HepG2 (cell line): Measurements from ENCODE around the gene ATP8A2. TPM values are rescaled to one million over a fixed set of nuclear protein-coding genes. Genes with fewer than 3 reads are reported as not detected.

ENCODE experiments used
- ATAC-seq: fragments of 200-7000 bp; cut with Tn5 transposase; 3 replicates; pipeline ENCODE4 v1.9.1; 2020; ENCODE audit warnings: mild to moderate bottlenecking, moderate library complexity
- BruUV-seq: library from RNA; stranded (reverse); fragments of 400-500 nt; replicated peaks from 2 replicates; lab custom pipeline; 2021; lab: Mats Ljungman, UMichigan
- CTCF ChIA-PET: fragments of 300-600 bp; formaldehyde crosslinking; extraction: SDS; loops from one replicate; lab custom pipeline; 2021; ENCODE audit warnings: low total read pairs, inconsistent platforms, low intra/inter-chr PET ratio; lab: Yijun Ruan, JAX
- POLR2A ChIA-PET: fragments of 350-600 bp; sonication (Branson Sonifier 250); formaldehyde crosslinking; loops from one replicate; lab custom pipeline; 2020; ENCODE audit warnings: antibody characterized with exemption, inconsistent platforms; lab: Yijun Ruan, JAX
- DNase-seq: peaks from one replicate; pipeline ENCODE4 v3.0.0-alpha.2; 2015; ENCODE audit warnings: low spot score
- FAIRE-seq: peaks from 3 replicates; lab custom pipeline; 2011; peaks lifted over from hg19 to GRCh38; lab: Jason Lieb, UNC
- H2AFZ ChIP-seq: one replicate; pipeline ENCODE4 v1.6.1; 2011; ENCODE audit warnings: low read length, inconsistent platforms
- H3K27ac ChIP-seq: fragments of 300-600 bp; 3 replicates; pipeline ENCODE4 v1.8.0; 2011; ENCODE audit warnings: mixed run types, mild to moderate bottlenecking, mixed read lengths, low read length, inconsistent platforms; ENCODE audit not compliant: insufficient read depth; ENCODE audit errors: extremely low read length
- H3K27me3 ChIP-seq, 2 experiments: fragments of 200-600 bp in 1 of 2; 2 replicates in 1 of 2; 3 replicates in 1 of 2; pipeline versions ENCODE4 v1.6.0 to v1.8.0; 2011; ENCODE audit warnings: low read length in 2 of 2, mild to moderate bottlenecking in 2 of 2, moderate library complexity in 2 of 2, inconsistent platforms in 1 of 2; ENCODE audit not compliant: insufficient read depth in 2 of 2, control insufficient read depth in 1 of 2
- H3K36me3 ChIP-seq, 2 experiments: fragments of 200-600 bp in 1 of 2; replicated peaks in 1 of 2; 2 replicates in 1 of 2; 3 replicates in 1 of 2; pipeline versions ENCODE4 v1.5.1 to v1.8.0; 2011; ENCODE audit warnings: low read length in 2 of 2, inconsistent platforms in 1 of 2; ENCODE audit not compliant: insufficient read depth in 2 of 2, control insufficient read depth in 1 of 2
- H3K4me1 ChIP-seq: 2 replicates; pipeline ENCODE4 v1.5.1; 2012; ENCODE audit warnings: low read length, inconsistent platforms; ENCODE audit not compliant: insufficient read depth
- H3K4me2 ChIP-seq: 2 replicates; pipeline ENCODE4 v1.6.0; 2011; ENCODE audit warnings: low read depth, low read length, inconsistent platforms
- H3K4me3 ChIP-seq, 3 experiments: fragments of 200-600 bp in 1 of 3; sonication (generic), shearing (Covaris generic) in 1 of 3; replicated peaks in 1 of 3; 2 replicates each; pipeline ENCODE4 v1.5.1; 2011 to 2016; ENCODE audit warnings: low read length in 3 of 3, inconsistent platforms in 2 of 3, low read depth in 2 of 3, mild to moderate bottlenecking in 2 of 3, control low read depth in 1 of 3, mixed read lengths in 1 of 3; ENCODE audit not compliant: insufficient read depth in 1 of 3
- H3K79me2 ChIP-seq: one replicate; pipeline ENCODE4 v1.6.1; 2011; ENCODE audit warnings: low read length, inconsistent platforms; ENCODE audit not compliant: insufficient read depth
- H3K9ac ChIP-seq: 2 replicates; pipeline ENCODE4 v1.6.0; 2011; ENCODE audit warnings: mild to moderate bottlenecking, low read depth, low read length, inconsistent platforms; ENCODE audit not compliant: insufficient read depth
- H3K9me3 ChIP-seq: 2 replicates; pipeline ENCODE4 v1.5.1; 2012; ENCODE audit warnings: mild to moderate bottlenecking, low read length
- H4K20me1 ChIP-seq: 2 replicates; pipeline ENCODE4 v1.6.0; 2011; ENCODE audit warnings: inconsistent platforms, mild to moderate bottlenecking, low read length, moderate library complexity; ENCODE audit not compliant: insufficient read depth
- CC2D1A ChIP-seq: sonication (generic); formaldehyde crosslinking; IDR thresholded peaks from 2 replicates; pipeline ENCODE4 v1.8.1; 2023; ENCODE audit warnings: mild to moderate bottlenecking, missing genetic modification reagents
- CHD4 ChIP-seq: fragments of 200-600 bp; sonication (generic); IDR thresholded peaks from 2 replicates; pipeline ENCODE4 v1.7.0; 2017; ENCODE audit warnings: mild to moderate bottlenecking, low read length, borderline replicate concordance
- MAFF ChIP-seq: IDR thresholded peaks from 2 replicates; pipeline ENCODE4 v1.6.1; 2011; ENCODE audit warnings: low read depth, low read length, improper control_type of control experiment
- NFKB2 ChIP-seq: sonication (generic); formaldehyde crosslinking; IDR thresholded peaks from 2 replicates; pipeline ENCODE4 v1.4.0; 2020; ENCODE audit warnings: missing genetic modification reagents, borderline replicate concordance
- PAF1 ChIP-seq: IDR thresholded peaks from 2 replicates; pipeline ENCODE4 v1.6.1; 2016; ENCODE audit warnings: missing genetic modification reagents, missing compliant biosample characterization
- SPEN ChIP-seq: sonication (generic); formaldehyde crosslinking; IDR thresholded peaks from 2 replicates; pipeline ENCODE4 v1.5.1; 2020; ENCODE audit warnings: low read depth, mild to moderate bottlenecking, missing genetic modification reagents
- ZC3H13 ChIP-seq: sonication (generic); formaldehyde crosslinking; IDR thresholded peaks from 2 replicates; pipeline ENCODE4 v1.8.1; 2023; ENCODE audit warnings: mild to moderate bottlenecking, missing genetic modification reagents, moderate library complexity
- ZNF501 ChIP-seq: sonication (generic); formaldehyde crosslinking; IDR thresholded peaks from 2 replicates; pipeline ENCODE4 v1.5.1; 2020; ENCODE audit warnings: mild to moderate bottlenecking, moderate library complexity, missing genetic modification reagents
- ZNF780A ChIP-seq: sonication (generic); formaldehyde crosslinking; IDR thresholded peaks from 2 replicates; pipeline ENCODE4 v1.8.0; 2022; ENCODE audit warnings: mild to moderate bottlenecking, missing genetic modification reagents, moderate library complexity
- WGBS: methylation state at CpG from one replicate; pipeline ENCODE4 v1.1.6; 2017; ENCODE audit warnings: low lambda C conversion rate; 5-methylcytosine and 5-hydroxymethylcytosine counted together
- in situ Hi-C: cut with HindIII; loops from 2 replicates; pipeline ENCODE4 v1.10.0; 2017; ENCODE audit warnings: low pct_unique_long_range_greater_than_20kb; ENCODE audit not compliant: extremely low pct_ligation_motif_present
- intact Hi-C: fragments of 100-400 bp; cut with micrococcal nuclease; formaldehyde crosslinking; loops from one replicate; pipeline ENCODE4 v1.10.0; 2022; ENCODE audit not compliant: unreplicated experiment
- polyA plus RNA-seq, 8 experiments: library from polyadenylated mRNA; depleted of rRNA in 3 of 8; stranded (reverse) in 7 of 8; unstranded in 1 of 8; fragments of >200 nt; fragmentation: Illumina TruSeq in 4 of 8; extraction: Trizol in 4 of 8; gene quantifications; 2 replicates each; pipeline versions ENCODE4 v1.2.1 to v1.2.3, GENCODE V29; 2011 to 2016; ENCODE audit warnings: low read depth in 4 of 8, missing spikeins in 1 of 8, mixed read lengths in 1 of 8; ENCODE audit not compliant: insufficient read depth in 1 of 8
- total RNA-seq, 5 experiments: library from RNA; depleted of rRNA; stranded (reverse); fragments of >200 nt; fragmentation: Illumina TruSeq; extraction: Trizol; gene quantifications; 2 replicates each; pipeline ENCODE4 v1.2.3, GENCODE V29; 2016; ENCODE audit warnings: low read depth in 1 of 5
- TF ChIP-seq, protein P1 (sequence below): sonication (generic); formaldehyde crosslinking; IDR thresholded peaks from 2 replicates; pipeline ENCODE4 v1.8.1; 2022; ENCODE audit warnings: mild to moderate bottlenecking, missing genetic modification reagents
- TF ChIP-seq, protein P2 (sequence below), 2 experiments: fragments of 450-650 bp in 1 of 2; sonication (generic) in 1 of 2; formaldehyde crosslinking; IDR thresholded peaks; 2 replicates each; pipeline versions ENCODE4 v1.5.0 to v1.8.0; 2020 to 2022; ENCODE audit warnings: mild to moderate bottlenecking in 1 of 2, missing genetic modification reagents in 1 of 2
- TF ChIP-seq, protein P3 (sequence below): sonication (generic); formaldehyde crosslinking; IDR thresholded peaks from 2 replicates; pipeline ENCODE4 v1.8.1; 2023; ENCODE audit warnings: mild to moderate bottlenecking, missing genetic modification reagents
- TF ChIP-seq, protein P4 (sequence below): IDR thresholded peaks from 2 replicates; pipeline ENCODE4 v1.6.1; 2016

Gene ATP8A2
- total and polyA plus RNA-seq, 2 of the 13 experiments (the other 11 are each of a cell fraction or from before 2014, with no cell fraction given) = 0.09 TPM; not detected in 1

DNA sequence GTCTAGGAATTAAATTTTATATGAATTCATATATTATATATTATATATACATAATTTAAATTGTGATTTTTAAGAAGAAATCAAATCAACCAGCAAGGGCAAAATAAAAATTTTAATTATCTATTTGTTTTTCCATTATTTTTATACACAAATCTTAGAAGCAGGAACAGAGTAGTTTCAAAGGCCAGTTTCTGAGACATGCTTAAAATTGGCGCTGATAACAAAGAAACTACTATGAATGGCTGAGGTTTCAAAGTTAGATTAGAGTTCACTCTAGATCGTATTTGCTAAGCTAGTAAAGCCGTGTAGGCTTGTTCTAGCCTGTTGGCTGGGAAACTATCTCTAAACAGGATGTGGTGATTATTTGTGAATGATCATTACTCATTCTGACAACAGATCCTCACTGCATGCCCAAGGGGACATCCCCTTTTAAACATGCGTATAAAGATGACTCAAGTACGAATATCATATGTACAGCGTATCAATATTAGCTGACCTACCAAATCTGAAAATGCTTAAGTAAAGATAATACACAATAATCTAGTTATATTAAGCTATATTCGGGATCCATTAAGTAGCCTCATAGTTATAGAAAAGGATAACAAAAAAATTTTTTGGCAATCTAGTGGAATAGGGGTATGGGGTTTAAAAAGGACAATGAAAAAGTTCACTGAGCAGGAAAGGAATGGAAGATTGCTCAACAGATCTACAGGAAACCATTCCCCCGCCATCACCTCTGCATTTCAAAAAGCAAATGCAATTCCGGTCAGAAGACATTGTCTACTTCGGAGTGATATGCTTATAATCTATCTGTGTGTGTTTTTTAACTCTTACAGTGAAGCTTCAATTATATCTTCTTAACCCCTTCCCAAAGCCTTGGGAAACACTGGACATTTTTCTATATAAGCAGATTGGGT, 529.9 kb downstream of the ATP8A2 start:
- Histone ChIP-seq H3K27ac (no peak overlapping the region), H3K4me2 (no peak overlapping the region), H3K9me3 (no peaks in the 10 kb centered on the region), H3K4me3 (no peak overlapping the region), H4K20me1 (no peaks in the 10 kb centered on the region), H3K4me1 (no peaks in the 10 kb centered on the region), H2AFZ (no peak overlapping the region), H3K9ac (no peak overlapping the region), H3K36me3 (no peaks in the 10 kb centered on the region), H3K27me3 (peaks cover 0 to 19% of the 10 kb centered on the region in 2 experiments; a peak in 3 of 5 replicates), H3K79me2 (no peaks in the 10 kb centered on the region)
- POLR2A ChIA-PET = no interaction called here
- FAIRE-seq = no peak
- CTCF ChIA-PET = no interaction called here
- in situ Hi-C loops (no loop called here), intact Hi-C loops (no loop called here)
- no TSS peak for BruUV-seq
- ATAC-seq = peak; percentile 35; the same call in 2 of the 3 replicates
- TF ChIP-seq, protein P1, sequence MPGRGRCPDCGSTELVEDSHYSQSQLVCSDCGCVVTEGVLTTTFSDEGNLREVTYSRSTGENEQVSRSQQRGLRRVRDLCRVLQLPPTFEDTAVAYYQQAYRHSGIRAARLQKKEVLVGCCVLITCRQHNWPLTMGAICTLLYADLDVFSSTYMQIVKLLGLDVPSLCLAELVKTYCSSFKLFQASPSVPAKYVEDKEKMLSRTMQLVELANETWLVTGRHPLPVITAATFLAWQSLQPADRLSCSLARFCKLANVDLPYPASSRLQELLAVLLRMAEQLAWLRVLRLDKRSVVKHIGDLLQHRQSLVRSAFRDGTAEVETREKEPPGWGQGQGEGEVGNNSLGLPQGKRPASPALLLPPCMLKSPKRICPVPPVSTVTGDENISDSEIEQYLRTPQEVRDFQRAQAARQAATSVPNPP (CRISPR knock-in tag) = no peak
- TF ChIP-seq ZC3H13 (CRISPR knock-in tag) (no peak), ZNF780A (CRISPR knock-in tag) (no peak), PAF1 (no peak), CHD4 (no peak), NFKB2 (CRISPR knock-in tag) (no peak), ZNF501 (CRISPR knock-in tag) (no peak), CC2D1A (CRISPR knock-in tag) (no peak), SPEN (CRISPR knock-in tag) (no peak), MAFF (no peak)
- TF ChIP-seq, protein P2, sequence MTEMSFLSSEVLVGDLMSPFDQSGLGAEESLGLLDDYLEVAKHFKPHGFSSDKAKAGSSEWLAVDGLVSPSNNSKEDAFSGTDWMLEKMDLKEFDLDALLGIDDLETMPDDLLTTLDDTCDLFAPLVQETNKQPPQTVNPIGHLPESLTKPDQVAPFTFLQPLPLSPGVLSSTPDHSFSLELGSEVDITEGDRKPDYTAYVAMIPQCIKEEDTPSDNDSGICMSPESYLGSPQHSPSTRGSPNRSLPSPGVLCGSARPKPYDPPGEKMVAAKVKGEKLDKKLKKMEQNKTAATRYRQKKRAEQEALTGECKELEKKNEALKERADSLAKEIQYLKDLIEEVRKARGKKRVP (CRISPR knock-in tag; IDR thresholded peaks at IDR 0.05) = no peak
- TF ChIP-seq, protein P3, sequence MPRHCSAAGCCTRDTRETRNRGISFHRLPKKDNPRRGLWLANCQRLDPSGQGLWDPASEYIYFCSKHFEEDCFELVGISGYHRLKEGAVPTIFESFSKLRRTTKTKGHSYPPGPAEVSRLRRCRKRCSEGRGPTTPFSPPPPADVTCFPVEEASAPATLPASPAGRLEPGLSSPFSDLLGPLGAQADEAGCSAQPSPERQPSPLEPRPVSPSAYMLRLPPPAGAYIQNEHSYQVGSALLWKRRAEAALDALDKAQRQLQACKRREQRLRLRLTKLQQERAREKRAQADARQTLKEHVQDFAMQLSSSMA (CRISPR knock-in tag) = no peak
- TF ChIP-seq, protein P4, sequence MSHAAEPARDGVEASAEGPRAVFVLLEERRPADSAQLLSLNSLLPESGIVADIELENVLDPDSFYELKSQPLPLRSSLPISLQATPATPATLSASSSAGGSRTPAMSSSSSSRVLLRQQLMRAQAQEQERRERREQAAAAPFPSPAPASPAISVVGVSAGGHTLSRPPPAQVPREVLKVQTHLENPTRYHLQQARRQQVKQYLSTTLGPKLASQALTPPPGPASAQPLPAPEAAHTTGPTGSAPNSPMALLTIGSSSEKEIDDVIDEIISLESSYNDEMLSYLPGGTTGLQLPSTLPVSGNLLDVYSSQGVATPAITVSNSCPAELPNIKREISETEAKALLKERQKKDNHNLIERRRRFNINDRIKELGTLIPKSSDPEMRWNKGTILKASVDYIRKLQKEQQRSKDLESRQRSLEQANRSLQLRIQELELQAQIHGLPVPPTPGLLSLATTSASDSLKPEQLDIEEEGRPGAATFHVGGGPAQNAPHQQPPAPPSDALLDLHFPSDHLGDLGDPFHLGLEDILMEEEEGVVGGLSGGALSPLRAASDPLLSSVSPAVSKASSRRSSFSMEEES (CRISPR knock-in tag) = no peak
- WGBS = 16% methylated on average over 10 of the region's 10 CpGs
- DNase-seq = peak; percentile 33
